Lower leg skin (tissue), 4 donors: Measurements from ENCODE around the gene CLPTM1. TPM values are rescaled to one million over a fixed set of nuclear protein-coding genes. Genes with fewer than 3 reads are reported as not detected.

Source experiments
- DNase-seq, 2 donors: peaks; one replicate each; pipeline ENCODE4 v3.0.0-alpha.2; 2019; ENCODE audit warnings: low spot score in 2 of 2
- H3K4me3 ChIP-seq: fragments of 200-600 bp; sonication (generic); 2 replicates; pipeline ENCODE4 v1.5.1; 2017; ENCODE audit warnings: mild to moderate bottlenecking, low read depth; ENCODE audit not compliant: poor library complexity, severe bottlenecking
- POLR2A ChIP-seq, 2 donors: fragments of 450-650 bp; IDR thresholded peaks; one replicate each; pipeline ENCODE4 v1.6.1; 2016 to 2017; ENCODE audit warnings: antibody characterized with exemption in 2 of 2, mild to moderate bottlenecking in 1 of 2, moderate library complexity in 1 of 2
- WGBS, 2 donors: methylation state at CpG; one replicate each; pipeline ENCODE4 v1.1.5; 2018; 5-methylcytosine and 5-hydroxymethylcytosine counted together
- intact Hi-C: fragments of 100-400 bp; cut with DNase I; formaldehyde crosslinking; loops from one replicate; pipeline ENCODE4 v1.15.0; 2023; ENCODE audit warnings: low total_unique reads
- total RNA-seq, 4 donors: library from RNA; depleted of rRNA; stranded (reverse); fragments of >200 nt; gene quantifications; one replicate each; pipeline ENCODE4 v1.1.0, GENCODE V29; 2016
- TF ChIP-seq, protein P1 (sequence below), 3 donors: fragments of 450-650 bp; IDR thresholded peaks; one replicate each; pipeline ENCODE4 v1.5.1; 2016; ENCODE audit warnings: antibody characterized with exemption in 3 of 3, mild to moderate bottlenecking in 3 of 3, moderate library complexity in 2 of 3

CLPTM1 gene
- total RNA-seq, 4 donors from 2014 or later: 78.5 to 103 (median 94.2) TPM

DNA sequence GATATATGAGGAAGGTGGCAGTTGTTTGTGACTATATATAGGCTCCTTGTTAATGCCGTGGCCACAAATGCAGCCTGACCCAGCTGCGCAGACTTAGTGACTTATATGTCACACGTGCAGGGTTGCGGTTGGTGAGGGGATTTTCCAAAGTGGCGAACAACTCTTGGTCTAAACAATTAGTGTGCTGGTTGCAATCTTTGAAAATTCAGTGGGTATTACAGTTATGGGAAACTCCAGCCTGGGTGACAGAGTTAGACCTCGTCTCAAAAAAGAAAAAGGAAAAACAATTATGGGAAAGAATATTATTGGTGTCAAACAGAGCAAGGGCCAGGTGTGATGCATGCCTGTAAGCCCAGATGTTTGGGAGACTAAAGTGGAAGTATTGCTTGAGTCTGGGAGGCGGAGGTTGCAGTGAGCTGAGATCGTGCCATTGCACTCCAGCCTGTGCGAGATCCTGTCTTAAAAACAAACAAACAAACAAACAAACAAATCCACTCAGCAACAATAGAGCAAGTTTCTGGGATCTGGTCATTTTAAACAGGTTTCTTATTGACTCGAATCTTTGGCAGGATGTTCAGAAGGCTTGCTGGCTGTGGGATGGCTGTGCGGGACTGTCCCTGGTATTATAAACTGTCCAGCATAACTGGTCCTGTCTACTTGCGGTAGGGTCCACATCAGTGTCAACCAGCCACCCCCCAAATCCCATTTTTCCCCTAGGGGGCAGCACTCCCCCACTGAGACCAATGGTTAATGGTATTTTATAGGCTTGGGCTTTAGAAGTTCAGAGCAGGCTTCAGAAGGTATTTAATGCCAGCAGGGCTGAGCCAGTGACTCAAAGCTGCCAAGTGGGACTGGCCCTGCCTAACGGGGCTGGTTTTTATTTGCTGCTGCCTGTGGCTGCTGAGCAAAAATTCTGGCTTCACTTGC lies 61.5 kb downstream of the CLPTM1 start:
- peak; percentile 39 to 91 for DNase-seq
- WGBS, 2 donors: 59 to 62% methylated on average over 13 of the region's 13 CpGs
- intact Hi-C loops: no loop called here
- no peak overlapping the region for H3K4me3 ChIP-seq
- TF ChIP-seq POLR2A (IDR thresholded peaks at IDR 0.05): no peak
- TF ChIP-seq, protein P1, sequence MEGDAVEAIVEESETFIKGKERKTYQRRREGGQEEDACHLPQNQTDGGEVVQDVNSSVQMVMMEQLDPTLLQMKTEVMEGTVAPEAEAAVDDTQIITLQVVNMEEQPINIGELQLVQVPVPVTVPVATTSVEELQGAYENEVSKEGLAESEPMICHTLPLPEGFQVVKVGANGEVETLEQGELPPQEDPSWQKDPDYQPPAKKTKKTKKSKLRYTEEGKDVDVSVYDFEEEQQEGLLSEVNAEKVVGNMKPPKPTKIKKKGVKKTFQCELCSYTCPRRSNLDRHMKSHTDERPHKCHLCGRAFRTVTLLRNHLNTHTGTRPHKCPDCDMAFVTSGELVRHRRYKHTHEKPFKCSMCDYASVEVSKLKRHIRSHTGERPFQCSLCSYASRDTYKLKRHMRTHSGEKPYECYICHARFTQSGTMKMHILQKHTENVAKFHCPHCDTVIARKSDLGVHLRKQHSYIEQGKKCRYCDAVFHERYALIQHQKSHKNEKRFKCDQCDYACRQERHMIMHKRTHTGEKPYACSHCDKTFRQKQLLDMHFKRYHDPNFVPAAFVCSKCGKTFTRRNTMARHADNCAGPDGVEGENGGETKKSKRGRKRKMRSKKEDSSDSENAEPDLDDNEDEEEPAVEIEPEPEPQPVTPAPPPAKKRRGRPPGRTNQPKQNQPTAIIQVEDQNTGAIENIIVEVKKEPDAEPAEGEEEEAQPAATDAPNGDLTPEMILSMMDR (IDR thresholded peaks at IDR 0.05): no peak

DNA sequence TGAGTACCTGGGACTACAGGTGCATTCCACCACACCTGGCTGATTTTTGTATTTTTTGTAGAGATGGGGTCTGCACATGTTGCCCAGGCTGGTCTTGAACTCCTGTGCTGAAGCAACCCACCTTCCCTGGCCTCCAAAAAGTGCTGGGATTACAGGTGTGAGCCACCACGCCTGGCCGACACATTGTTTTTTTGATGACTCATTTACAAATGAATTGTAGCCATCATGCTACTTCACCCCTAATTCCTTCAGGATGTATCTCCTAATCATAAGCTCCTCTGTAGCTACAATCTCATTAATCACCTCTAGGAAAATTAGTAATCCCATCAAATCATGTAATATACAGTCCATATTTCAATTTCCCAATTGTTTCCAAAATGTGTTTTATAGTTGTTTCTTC lies 64.0 kb downstream of the CLPTM1 start:
- DNase-seq: no peak
- H3K4me3 ChIP-seq: no peak overlapping the region
- TF ChIP-seq, protein P1 (IDR thresholded peaks at IDR 0.05): no peak
- TF ChIP-seq POLR2A (IDR thresholded peaks at IDR 0.05): no peak
- intact Hi-C loops: no loop called here
- WGBS, 2 donors: 83 to 93% methylated on average over 2 of the region's 2 CpGs

DNA sequence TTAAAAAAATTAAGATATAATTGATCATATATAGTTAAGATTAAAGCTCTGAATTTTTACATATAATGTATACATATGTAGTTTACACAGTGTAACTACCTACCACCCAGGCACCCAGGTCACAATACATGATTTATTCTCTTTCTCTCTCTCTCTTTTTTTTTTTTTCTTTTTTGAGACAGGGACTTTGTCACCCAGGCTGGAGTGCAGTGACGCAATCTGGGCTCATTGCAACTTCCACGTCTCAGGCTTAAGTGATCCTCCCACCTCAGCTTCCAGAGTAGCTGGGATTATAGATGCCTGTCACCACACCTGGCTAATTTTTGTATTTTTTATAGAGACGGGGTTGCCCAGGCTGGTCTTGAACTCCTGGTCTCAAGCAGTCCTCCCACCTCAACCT lies 64.9 kb downstream of the CLPTM1 start:
- H3K4me3 ChIP-seq: no peak overlapping the region
- DNase-seq: no peak
- TF ChIP-seq, protein P1 (IDR thresholded peaks at IDR 0.05): no peak
- TF ChIP-seq POLR2A (IDR thresholded peaks at IDR 0.05): no peak
- 83 to 90% methylated on average over 3 of the region's 3 CpGs for WGBS, 2 donors
- intact Hi-C loops: no loop called here

DNA sequence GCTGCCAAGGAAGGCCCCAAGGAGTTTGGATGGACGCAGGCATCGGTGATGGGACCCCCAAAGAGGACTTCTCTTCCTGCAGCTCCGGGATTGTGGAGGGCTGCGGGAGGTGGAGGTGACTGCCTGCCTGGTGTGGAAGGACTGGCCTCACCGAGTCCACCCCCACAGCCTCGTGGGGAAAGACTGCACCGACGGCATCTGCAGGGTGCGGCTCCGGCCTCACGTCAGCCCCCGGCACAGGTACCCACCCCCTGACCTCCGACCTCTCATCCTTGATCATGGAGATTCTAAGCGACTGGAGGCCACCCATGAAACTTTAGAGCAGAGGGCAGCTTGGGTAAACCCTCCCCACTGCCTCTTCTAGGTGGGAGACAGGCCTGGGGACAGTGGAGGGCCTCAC lies 66.8 kb downstream of the CLPTM1 start:
- WGBS, 2 donors: 93 to 94% methylated on average over 6 to 14 of the region's 14 CpGs
- intact Hi-C loops: no loop called here
- DNase-seq: no peak
- H3K4me3 ChIP-seq: no peak overlapping the region
- TF ChIP-seq POLR2A (IDR thresholded peaks at IDR 0.05): no peak
- TF ChIP-seq, protein P1 (IDR thresholded peaks at IDR 0.05): no peak

DNA sequence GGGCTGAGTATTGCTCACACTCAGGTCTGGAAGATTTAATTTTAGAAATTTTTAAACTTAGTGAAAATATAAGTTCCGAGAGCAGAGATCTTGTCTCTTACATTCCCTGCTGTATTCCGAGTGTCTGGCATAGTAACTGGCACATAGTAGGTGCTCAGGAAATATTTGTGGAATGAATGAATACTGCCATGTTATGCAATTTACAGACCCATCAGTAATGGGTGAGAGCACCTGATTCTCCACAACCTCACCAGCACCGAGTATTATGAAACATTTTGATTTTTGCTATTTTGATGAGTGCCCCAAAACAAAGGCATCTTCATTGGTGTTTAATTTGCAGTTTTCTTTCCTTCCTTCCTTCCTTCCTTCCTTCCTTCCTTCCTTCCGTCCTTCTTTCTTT lies 67.9 kb downstream of the CLPTM1 start:
- 94 to 96% methylated on average over 4 of the region's 4 CpGs for WGBS, 2 donors
- intact Hi-C loops: no loop called here
- H3K4me3 ChIP-seq: no peak overlapping the region

More for the DNA sequence above, 67.9 kb downstream of the CLPTM1 start:
- TF ChIP-seq, protein P1 (IDR thresholded peaks at IDR 0.05): no peak
- TF ChIP-seq POLR2A (IDR thresholded peaks at IDR 0.05): no peak
- no peak for DNase-seq
